HG02623 (cell line): ENCODE data around the gene INSR.
A peak's percentile ranks its signal among the peaks of the same experiment; 100 is the strongest.
"Not testable (repeated sequence)": the region's sequence is repeated elsewhere in the genome, so short reads cannot be mapped to it uniquely, and the experiment has no call there.

Experiments used
- ATAC-seq: cut with Tn5 transposase; IDR thresholded peaks from one replicate; pipeline ENCODE4 v1.9.1; 2021; ENCODE audit warnings: moderate library complexity; ENCODE audit not compliant: unreplicated experiment

The INSR gene

GRCh38 chr19:7225741-7226140 is 68.5 kb downstream of the INSR start:
- no peak for ATAC-seq

- ATAC-seq = no peak
Measured at GRCh38 chr19:7224995-7225394, 69.2 kb downstream of the INSR start.

- no peak for ATAC-seq
Measured at GRCh38 chr19:7224209-7224686, 70.0 kb downstream of the INSR start.

DNA sequence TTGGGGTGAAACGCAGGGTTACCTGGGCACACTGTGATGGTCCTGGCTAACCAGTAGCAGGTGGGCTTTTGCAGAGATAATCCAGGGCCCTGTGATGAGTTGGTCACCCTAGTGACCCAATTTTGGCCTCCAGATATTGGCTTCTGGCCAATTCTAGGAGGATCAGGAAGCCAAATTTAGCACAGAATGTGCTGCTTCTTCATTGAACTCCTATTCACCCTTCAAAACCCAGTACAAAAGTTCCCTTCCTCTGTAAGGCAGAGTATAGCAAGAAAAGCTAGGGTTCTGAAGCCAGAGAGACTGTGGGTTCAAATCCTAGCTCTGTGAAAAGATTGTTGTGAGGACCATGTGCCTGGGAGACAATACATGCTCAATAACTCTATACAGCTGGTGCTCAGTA is 70.8 kb downstream of the INSR start:
- no peak for ATAC-seq

DNA sequence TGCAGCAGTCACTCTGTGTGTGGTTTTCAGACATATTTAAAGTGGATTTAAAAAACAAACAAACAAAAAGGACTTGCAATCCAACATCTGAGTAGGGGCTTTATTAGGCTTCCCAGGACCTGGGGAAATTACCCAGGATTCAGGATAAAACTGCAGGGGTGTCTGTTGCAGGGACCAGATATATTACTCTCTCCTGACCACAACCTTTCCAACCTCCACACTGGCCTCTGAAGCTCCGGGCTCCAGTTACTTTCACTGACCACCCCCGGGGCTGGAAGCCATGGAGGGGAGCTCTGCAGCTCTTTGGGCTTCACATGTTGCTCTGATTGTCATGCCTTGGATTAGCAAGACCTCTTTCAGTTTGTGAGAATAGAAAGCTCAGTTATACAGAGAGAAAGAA is 75.2 kb downstream of the INSR start:
- no peak for ATAC-seq

DNA sequence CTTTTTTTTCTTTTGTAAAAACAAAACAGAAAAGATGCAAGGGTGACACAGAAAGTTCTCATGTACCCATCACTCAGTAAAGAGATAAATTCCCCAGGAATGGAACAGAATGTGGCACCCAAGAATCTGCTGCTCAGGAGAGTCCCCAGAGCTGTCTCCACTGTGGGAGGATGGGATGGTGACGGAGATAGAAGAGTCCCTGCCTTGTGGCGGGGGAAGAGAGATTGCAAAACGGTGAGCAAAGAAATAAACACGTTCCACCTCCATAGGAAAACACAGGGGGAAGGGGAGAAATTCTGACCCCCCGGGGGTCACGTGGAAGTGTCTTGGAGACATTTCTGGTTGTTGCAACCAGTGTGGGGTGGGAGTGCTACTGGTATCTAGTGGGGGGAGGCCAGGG is 76.4 kb downstream of the INSR start:
- ATAC-seq = no peak

GRCh38 chr19:7216373-7216902 is 77.8 kb downstream of the INSR start:
- no peak for ATAC-seq

GRCh38 chr19:7215176-7215575 is 79.0 kb downstream of the INSR start:
- ATAC-seq = no peak

DNA sequence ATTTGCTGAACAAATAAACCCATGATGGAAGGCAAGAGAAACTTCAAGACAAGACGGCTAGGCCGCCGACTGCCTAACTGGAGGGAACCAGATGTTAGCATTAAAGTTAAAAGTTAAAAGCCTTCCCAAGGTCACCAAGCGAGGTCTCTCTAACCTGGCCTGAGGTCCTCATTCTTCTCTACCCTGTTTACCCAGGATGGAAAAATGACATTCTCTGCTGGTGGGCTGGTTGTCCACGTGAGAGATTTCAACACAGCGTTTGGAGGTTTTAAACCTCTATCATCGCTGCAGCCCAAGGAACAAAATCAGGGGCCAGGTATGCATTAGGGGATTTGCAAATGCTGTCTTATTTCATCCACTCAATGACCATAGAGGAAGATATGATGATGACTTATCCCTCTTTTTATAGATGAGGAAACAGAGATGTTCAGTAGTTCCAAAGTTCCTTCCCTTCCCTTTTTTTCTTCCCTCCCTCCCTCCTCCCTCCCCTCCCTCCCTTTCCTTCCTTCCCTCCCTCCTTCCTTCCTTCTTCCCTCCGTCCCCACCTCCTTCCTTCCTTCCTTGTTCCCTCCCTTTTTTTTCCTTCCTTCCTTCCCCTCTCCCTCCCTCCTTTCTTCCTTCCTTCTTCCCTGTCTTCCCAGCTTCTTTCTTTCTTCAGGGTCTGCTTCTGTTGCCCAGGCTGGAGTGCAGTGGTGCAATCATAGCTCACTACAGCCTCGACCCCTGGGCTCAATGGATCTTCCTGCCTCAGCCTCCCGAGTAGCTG is 79.7 kb downstream of the INSR start:
- no peak for ATAC-seq

- ATAC-seq = no peak
Measured at GRCh38 chr19:7213628-7214323, 80.4 kb downstream of the INSR start.

DNA sequence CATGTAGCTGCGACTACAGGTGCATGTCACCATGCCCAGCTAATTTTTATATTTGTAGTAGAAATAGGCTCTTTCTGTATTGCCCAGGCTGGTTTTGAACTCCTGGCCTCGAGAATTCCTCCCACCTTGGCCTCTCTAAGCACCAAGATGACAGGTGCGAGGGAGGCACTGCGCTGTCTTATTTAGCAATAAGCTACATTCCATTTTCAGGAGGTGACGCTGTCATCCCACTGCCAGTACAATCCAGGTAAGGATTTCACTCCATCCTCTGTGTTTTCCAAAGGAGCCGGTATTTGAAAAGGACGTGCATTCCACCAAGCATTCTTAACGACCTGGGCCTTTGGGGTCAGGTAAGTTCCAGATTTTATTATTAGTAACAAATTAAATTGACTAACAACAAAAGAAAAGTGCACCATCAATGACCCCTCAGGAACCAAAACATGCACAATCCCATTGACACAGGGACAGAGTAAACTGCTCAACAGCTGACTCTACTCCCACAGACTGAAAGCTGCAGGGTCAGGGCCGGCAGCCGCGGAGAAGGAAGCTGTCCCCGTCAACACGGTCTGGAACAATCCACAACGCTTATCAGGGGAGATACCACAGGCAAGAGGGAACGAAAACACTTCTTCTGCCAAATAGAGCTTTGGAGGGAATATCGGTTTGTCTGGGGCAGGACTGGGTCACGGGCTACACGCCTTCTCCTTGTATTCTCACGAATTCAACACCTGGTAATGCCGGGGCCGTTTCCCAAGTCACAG is 82.8 kb downstream of the INSR start:
- no peak for ATAC-seq

GRCh38 chr19:7210359-7210758 is 83.9 kb downstream of the INSR start:
- no peak for ATAC-seq

- ATAC-seq = not testable (repeated sequence)
Measured at GRCh38 chr19:7209597-7210325, 84.5 kb downstream of the INSR start.

GRCh38 chr19:7209036-7209435 is 85.2 kb downstream of the INSR start:
- ATAC-seq = not testable (repeated sequence)

GRCh38 chr19:7203332-7203731 is 90.9 kb downstream of the INSR start:
- ATAC-seq = no peak

DNA sequence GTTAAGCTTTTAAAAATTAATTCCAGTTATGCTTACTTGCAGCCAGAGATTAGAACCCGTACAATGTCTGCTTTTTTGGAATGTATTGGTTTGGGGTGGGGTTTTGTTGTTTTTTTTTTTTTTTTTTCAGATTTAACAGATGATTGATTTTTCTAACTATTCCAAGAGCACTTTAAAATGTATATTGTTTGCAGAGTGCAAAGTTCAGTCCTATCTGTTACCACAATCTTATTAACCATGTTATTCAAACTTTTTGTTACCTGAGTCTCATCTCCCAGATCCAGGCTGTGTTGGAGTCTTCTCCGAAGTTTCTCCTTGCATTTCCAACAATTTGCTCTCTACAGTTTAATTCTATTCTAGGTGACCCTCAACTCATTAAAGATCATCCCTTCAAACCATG is 91.3 kb downstream of the INSR start:
- ATAC-seq = no peak

GRCh38 chr19:7200736-7201135 is 93.5 kb downstream of the INSR start:
- ATAC-seq = no peak

DNA sequence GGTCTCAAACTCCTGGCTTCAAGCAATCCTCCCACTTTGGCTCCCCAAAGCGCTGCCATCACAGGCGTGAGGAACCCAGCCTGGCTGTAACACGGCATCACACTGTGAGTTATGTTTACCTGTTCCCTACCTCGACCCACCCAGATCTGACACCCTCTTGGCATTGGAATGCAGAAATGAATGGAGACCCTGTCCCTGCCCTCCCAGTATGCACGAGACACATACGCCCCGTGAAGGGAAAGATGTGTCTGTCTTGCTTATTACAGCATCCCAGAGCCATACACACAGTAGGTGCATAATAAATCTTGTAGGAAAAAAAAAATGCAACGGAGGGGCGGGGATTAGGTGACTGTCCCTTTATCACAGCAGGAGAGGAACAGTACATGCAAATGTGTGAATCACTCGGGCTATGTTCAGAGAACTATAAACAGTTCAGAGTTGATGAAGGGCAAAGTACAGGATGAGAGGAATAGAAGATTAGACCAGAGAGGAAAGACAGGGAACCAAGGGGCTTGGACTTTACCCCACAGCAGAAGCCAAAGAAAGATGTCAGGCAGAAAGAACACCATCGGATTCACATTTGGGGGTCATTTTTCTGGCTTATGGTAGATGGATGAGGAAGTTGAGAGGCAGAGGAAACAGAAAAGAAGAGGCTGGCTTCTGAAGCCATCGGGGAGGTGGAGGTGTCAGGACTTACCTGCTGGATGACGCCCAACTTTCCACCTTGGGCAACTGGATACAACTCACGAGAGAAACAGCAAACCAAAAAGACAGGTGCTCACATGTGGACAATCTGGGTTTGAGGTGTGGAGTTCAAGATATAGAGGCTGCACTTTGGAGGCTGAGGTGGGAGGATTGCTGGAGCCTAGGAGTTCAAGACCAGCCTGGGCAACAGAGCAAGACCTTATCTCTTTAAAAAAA is 94.3 kb downstream of the INSR start:
- ATAC-seq = no peak

- peak; percentile 77 for ATAC-seq
Measured at GRCh38 chr19:7197760-7198696, 96.2 kb downstream of the INSR start.
